Coronary artery (tissue), 2 donors: Measurements from ENCODE around the gene PRDM7.
A peak's percentile ranks its signal among the peaks of the same experiment; 100 is the strongest.
"Not testable (repeated sequence)": the region's sequence is repeated elsewhere in the genome, so short reads cannot be mapped to it uniquely, and the experiment has no call there.

Experiments used
- DNase-seq: peaks from one replicate; pipeline ENCODE4 v3.0.0-alpha.2; 2017; ENCODE audit warnings: low spot score
- H3K27ac ChIP-seq, 2 donors: fragments of 200-600 bp; sonication (generic); one replicate each; pipeline ENCODE4 v1.5.1; 2016 to 2019
- H3K4me3 ChIP-seq: fragments of 200-600 bp; sonication (generic); 2 replicates; pipeline ENCODE4 v1.5.1; 2016; ENCODE audit warnings: mild to moderate bottlenecking, moderate library complexity
- CTCF ChIP-seq: fragments of 200-600 bp; sonication (generic); IDR thresholded peaks from one replicate; pipeline ENCODE4 v1.5.1; 2019; ENCODE audit warnings: antibody characterized with exemption

PRDM7 gene

GRCh38 chr16:90077240-90077756 lies at the start of gene PRDM7:
PRDM7 (minus strand) TSS chr16:90077331; CDS start chr16:90075910, 1,421 bp downstream.
- DNase-seq: peak; percentile 82
- no peak for TF ChIP-seq CTCF
- peak within 1 kb of the TSS; percentile 61 for H3K4me3 ChIP-seq
- H3K27ac ChIP-seq: no peak within 1 kb of the TSS

GRCh38 chr16:90121846-90122245 lies 44.7 kb upstream of the PRDM7 start:
- not testable (repeated sequence) for DNase-seq, H3K4me3 ChIP-seq, H3K27ac ChIP-seq

GRCh38 chr16:90107617-90108016 lies 30.5 kb upstream of the PRDM7 start:
- not testable (repeated sequence) for H3K4me3 ChIP-seq, H3K27ac ChIP-seq, DNase-seq

- not testable (repeated sequence) for H3K4me3 ChIP-seq, H3K27ac ChIP-seq, DNase-seq
Measured at GRCh38 chr16:90107060-90107459, 29.9 kb upstream of the PRDM7 start.

- not testable (repeated sequence) for DNase-seq, H3K27ac ChIP-seq, H3K4me3 ChIP-seq
Measured at GRCh38 chr16:90106271-90106670, 29.1 kb upstream of the PRDM7 start.

- not testable (repeated sequence) for DNase-seq, H3K27ac ChIP-seq, H3K4me3 ChIP-seq
Measured at GRCh38 chr16:90104725-90105124, 27.6 kb upstream of the PRDM7 start.

- DNase-seq, H3K27ac ChIP-seq, H3K4me3 ChIP-seq: not testable (repeated sequence)
Measured at GRCh38 chr16:90102086-90102884, 25.2 kb upstream of the PRDM7 start.

- H3K27ac ChIP-seq, H3K4me3 ChIP-seq, DNase-seq: not testable (repeated sequence)
Measured at GRCh38 chr16:90101332-90101731, 24.2 kb upstream of the PRDM7 start.

GRCh38 chr16:90100790-90101189 lies 23.7 kb upstream of the PRDM7 start:
- H3K4me3 ChIP-seq: not testable (repeated sequence)

GRCh38 chr16:90100229-90100628 lies 23.1 kb upstream of the PRDM7 start:
- H3K27ac ChIP-seq, H3K4me3 ChIP-seq, DNase-seq: not testable (repeated sequence)

More at GRCh38 chr16:90100790-90101189, 23.7 kb upstream of the PRDM7 start:
- H3K27ac ChIP-seq, DNase-seq: not testable (repeated sequence)

- H3K4me3 ChIP-seq, DNase-seq, H3K27ac ChIP-seq: not testable (repeated sequence)
Measured at GRCh38 chr16:90098936-90099335, 21.8 kb upstream of the PRDM7 start.

- not testable (repeated sequence) for DNase-seq, H3K4me3 ChIP-seq, H3K27ac ChIP-seq
Measured at GRCh38 chr16:90097010-90097684, 20.0 kb upstream of the PRDM7 start.

- not testable (repeated sequence) for H3K4me3 ChIP-seq, H3K27ac ChIP-seq, DNase-seq
Measured at GRCh38 chr16:90094791-90095190, 17.7 kb upstream of the PRDM7 start.

- not testable (repeated sequence) for H3K4me3 ChIP-seq, DNase-seq
Measured at GRCh38 chr16:90094296-90094695, 17.2 kb upstream of the PRDM7 start.

GRCh38 chr16:90093799-90094198 lies 16.7 kb upstream of the PRDM7 start:
- H3K4me3 ChIP-seq, DNase-seq, H3K27ac ChIP-seq: not testable (repeated sequence)

More at GRCh38 chr16:90094296-90094695, 17.2 kb upstream of the PRDM7 start:
- not testable (repeated sequence) for H3K27ac ChIP-seq

GRCh38 chr16:90092781-90093180 lies 15.7 kb upstream of the PRDM7 start:
- H3K4me3 ChIP-seq, H3K27ac ChIP-seq, DNase-seq: not testable (repeated sequence)
